ENCODE measurements around the gene SYVN1.
A peak's percentile ranks its signal among the peaks of the same experiment; 100 is the strongest.

The SYVN1 gene

GRCh38 chr11:65078151-65078550, 56.2 kb downstream of the SYVN1 start:
- Histone ChIP-seq H3K9ac (ENCODE audit: low read depth in 1 of 2, low read length in 2 of 2) (peak overlapping the region in 1 of 2 donors; percentile 26), H3K27ac (ENCODE audit: low read depth in 2 of 2, low read length in 2 of 2) (no peak overlapping the region), H3K4me1 (ENCODE audit: control insufficient read depth in 2 of 2, insufficient read depth in 2 of 2, low read length in 2 of 2) (peaks cover 6% of the 10 kb centered on the region in 2 donors), H3K4me3 (ENCODE audit: low read length in 2 of 2) (no peak overlapping the region), H3K27me3 (ENCODE audit: control insufficient read depth in 2 of 2, insufficient read depth in 2 of 2, low read length in 2 of 2) (no peaks in the 10 kb centered on the region), H3K36me3 (ENCODE audit: control insufficient read depth in 2 of 2, insufficient read depth in 2 of 2, low read length in 2 of 2) (no peaks in the 10 kb centered on the region), H3K9me3 (ENCODE audit: control insufficient read depth in 2 of 2, low read length in 2 of 2) (no peaks in the 10 kb centered on the region)

DNA sequence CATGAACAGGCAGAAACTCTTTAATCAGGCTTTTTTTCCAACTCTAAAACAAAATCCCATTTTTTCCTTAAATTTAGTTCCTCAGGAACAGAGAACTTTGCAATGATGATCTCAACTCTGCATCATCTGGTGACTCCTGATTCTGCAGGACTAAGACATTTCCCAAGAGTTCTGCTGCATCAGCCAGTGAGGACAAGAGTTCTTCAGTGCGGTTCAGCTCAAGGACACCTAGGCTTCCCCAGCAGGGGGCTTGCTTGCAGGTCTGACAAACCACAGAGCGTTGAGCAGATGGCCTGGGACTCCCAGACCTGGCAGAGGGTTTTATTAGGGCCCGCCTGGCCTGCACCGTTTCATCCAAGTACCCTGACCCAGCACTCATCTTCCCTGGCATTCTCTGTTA, 56.9 kb downstream of the SYVN1 start:
- peaks cover 3 to 6% of the 10 kb centered on the region in 2 donors for H3K4me1 ChIP-seq (ENCODE audit: control insufficient read depth in 2 of 2, insufficient read depth in 2 of 2, low read length in 2 of 2)
- no peaks in the 10 kb centered on the region for H3K36me3 ChIP-seq (ENCODE audit: control insufficient read depth in 2 of 2, insufficient read depth in 2 of 2, low read length in 2 of 2)

More for the DNA sequence above, 56.9 kb downstream of the SYVN1 start:
- H3K9me3 ChIP-seq (ENCODE audit: control insufficient read depth in 2 of 2, low read length in 2 of 2) = no peaks in the 10 kb centered on the region
- no peaks in the 10 kb centered on the region for H3K27me3 ChIP-seq (ENCODE audit: control insufficient read depth in 2 of 2, insufficient read depth in 2 of 2, low read length in 2 of 2)
- no peak overlapping the region for H3K27ac ChIP-seq (ENCODE audit: low read depth in 2 of 2, low read length in 2 of 2)
- H3K9ac ChIP-seq (ENCODE audit: low read depth in 1 of 2, low read length in 2 of 2) = no peak overlapping the region
- H3K4me3 ChIP-seq (ENCODE audit: low read length in 2 of 2) = no peak overlapping the region
